Neuronal stem cell (in vitro differentiated cells): ENCODE results near the gene DOK3.

ENCODE experiments used
- DNase-seq: peaks from one replicate; pipeline ENCODE4 v3.0.0-alpha.2; 2013; ENCODE audit warnings: low spot score
- H2AFZ ChIP-seq: one replicate; pipeline ENCODE4 v1.6.1; 2013; ENCODE audit warnings: mild to moderate bottlenecking, low read length, inconsistent platforms
- H2AK5ac ChIP-seq: 2 replicates; pipeline ENCODE4 v1.6.1; 2013; ENCODE audit warnings: low read depth, mild to moderate bottlenecking, inconsistent platforms, low read length, moderate library complexity, mixed read lengths
- H2BK120ac ChIP-seq: 2 replicates; pipeline ENCODE4 v1.6.1; 2013; ENCODE audit warnings: low read depth, mild to moderate bottlenecking, inconsistent platforms, low read length, moderate library complexity, mixed read lengths
- H2BK12ac ChIP-seq: one replicate; pipeline ENCODE4 v1.6.1; 2013; ENCODE audit warnings: low read length, inconsistent platforms
- H2BK15ac ChIP-seq: 2 replicates; pipeline ENCODE4 v1.6.1; 2013; ENCODE audit warnings: mild to moderate bottlenecking, low read length, inconsistent platforms, mixed read lengths
- H2BK5ac ChIP-seq: one replicate; pipeline ENCODE4 v1.6.1; 2013; ENCODE audit warnings: inconsistent platforms, mild to moderate bottlenecking, low read length, moderate library complexity
- H3K14ac ChIP-seq: one replicate; pipeline ENCODE4 v1.6.1; 2013; ENCODE audit warnings: low read length, inconsistent platforms
- H3K18ac ChIP-seq: 2 replicates; pipeline ENCODE4 v1.6.1; 2013; ENCODE audit warnings: low read length, inconsistent platforms
- H3K23ac ChIP-seq: 2 replicates; pipeline ENCODE4 v1.6.1; 2013; ENCODE audit warnings: low read depth, mild to moderate bottlenecking, mixed read lengths, low read length, inconsistent platforms; ENCODE audit not compliant: poor library complexity
- H3K27ac ChIP-seq: replicated peaks from 3 replicates; pipeline ENCODE4 v1.5.1; 2013; ENCODE audit warnings: low read length, inconsistent platforms
- H3K27me3 ChIP-seq, 3 experiments: 2 replicates each; pipeline ENCODE4 v1.6.1; 2013; ENCODE audit warnings: low read length in 3 of 3, mild to moderate bottlenecking in 2 of 3, inconsistent platforms in 1 of 3, low read depth in 1 of 3, mixed read lengths in 1 of 3, moderate library complexity in 1 of 3; ENCODE audit not compliant: control insufficient read depth in 3 of 3, insufficient read depth in 3 of 3
- H3K36me3 ChIP-seq, 2 donors: replicated peaks in 1 of 2; 2 replicates each; pipeline ENCODE4 v1.6.1; 2013; ENCODE audit warnings: low read length in 2 of 2; ENCODE audit not compliant: control insufficient read depth in 2 of 2, insufficient read depth in 2 of 2
- H3K4ac ChIP-seq: 2 replicates; pipeline ENCODE4 v1.6.1; 2013; ENCODE audit warnings: inconsistent platforms, mild to moderate bottlenecking, low read length, moderate library complexity
- H3K4me1 ChIP-seq, 2 donors: 1 replicate in 1 of 2; 2 replicates in 1 of 2; pipeline ENCODE4 v1.6.1; 2013; ENCODE audit warnings: low read length in 2 of 2, low read depth in 1 of 2; ENCODE audit not compliant: control insufficient read depth in 2 of 2, insufficient read depth in 1 of 2
- H3K4me2 ChIP-seq: one replicate; pipeline ENCODE4 v1.6.1; 2013; ENCODE audit warnings: mild to moderate bottlenecking, low read length, inconsistent platforms; ENCODE audit not compliant: insufficient read depth, poor library complexity, severe bottlenecking
- H3K4me3 ChIP-seq, 2 donors: 2 replicates each; pipeline ENCODE4 v1.5.1; 2013; ENCODE audit warnings: low read length in 2 of 2, mild to moderate bottlenecking in 2 of 2, inconsistent platforms in 1 of 2, moderate library complexity in 1 of 2
- H3K79me1 ChIP-seq: one replicate; pipeline ENCODE4 v1.6.1; 2013; ENCODE audit warnings: low read depth, mild to moderate bottlenecking, inconsistent platforms, low read length, moderate library complexity
- H3K9ac ChIP-seq: one replicate; pipeline ENCODE4 v1.6.1; 2013; ENCODE audit warnings: mild to moderate bottlenecking, low read depth, low read length, inconsistent platforms; ENCODE audit not compliant: poor library complexity
- H3K9me3 ChIP-seq, 2 donors: replicated peaks in 1 of 2; 2 replicates each; pipeline versions ENCODE3 to v1.6.1; 2013; ENCODE audit warnings: low read length in 2 of 2, mild to moderate bottlenecking in 2 of 2, inconsistent platforms in 1 of 2, low read depth in 1 of 2, mixed read lengths in 1 of 2, moderate library complexity in 1 of 2; ENCODE audit not compliant: control insufficient read depth in 2 of 2, insufficient read depth in 1 of 2
- H4K8ac ChIP-seq: one replicate; pipeline ENCODE4 v1.6.1; 2013; ENCODE audit warnings: low read depth, mild to moderate bottlenecking, inconsistent platforms, low read length, moderate library complexity
- H4K91ac ChIP-seq: one replicate; pipeline ENCODE4 v1.6.1; 2013; ENCODE audit warnings: low read length, low read depth, mild to moderate bottlenecking, inconsistent platforms; ENCODE audit not compliant: poor library complexity
- WGBS, 2 donors: extraction: QIAGEN DNeasy Blood & Tissue Kit; methylation state at CpG; one replicate each; pipeline ENCODE4 v1.1.7; 2013; ENCODE audit warnings: missing lambda C conversion rate in 2 of 2, mixed read lengths in 1 of 2; ENCODE audit not compliant: insufficient read length in 2 of 2, insufficient replicate concordance in 1 of 2; ENCODE audit errors: extremely low coverage in 2 of 2; 5-methylcytosine and 5-hydroxymethylcytosine counted together

DOK3 gene

DNA sequence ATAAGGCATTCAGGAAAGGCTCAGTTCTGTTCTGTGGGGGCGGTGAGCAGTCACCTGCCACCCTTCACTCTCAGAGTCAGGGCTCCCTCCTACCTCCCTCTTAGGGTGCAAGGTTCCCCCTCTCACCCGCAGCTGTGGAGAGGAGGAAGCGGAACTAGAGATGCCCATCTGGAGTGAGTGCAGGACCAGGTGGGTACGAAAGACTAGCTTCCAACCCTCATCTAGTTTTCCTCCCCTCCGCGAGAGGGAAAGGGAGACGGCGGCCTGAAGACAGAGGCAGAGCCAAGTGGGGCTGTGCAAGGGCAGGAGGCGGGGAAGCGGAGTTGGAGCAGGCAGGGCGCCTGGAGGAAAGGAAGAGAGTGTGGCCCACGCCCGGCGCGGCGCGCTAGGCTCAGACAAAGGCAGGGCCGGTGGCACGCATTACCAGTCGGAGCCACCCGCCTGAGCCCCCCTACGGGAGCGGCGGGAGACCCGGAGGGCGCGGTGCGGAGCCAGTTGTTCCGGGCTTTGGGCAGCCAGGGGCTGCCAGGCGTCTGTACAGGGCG lies 55.7 kb downstream of the DOK3 start:
- peak overlapping the region; percentile 59 for H2BK5ac ChIP-seq
- peaks cover 11% of the 10 kb centered on the region for H3K79me1 ChIP-seq
- H3K4me2 ChIP-seq = peak overlapping the region; percentile 93
- peak overlapping the region; percentile 100 for H3K23ac ChIP-seq
- H3K4ac ChIP-seq = peak overlapping the region; percentile 56
- peak overlapping the region; percentile 94 for H3K18ac ChIP-seq
- no peaks in the 10 kb centered on the region for H3K9me3 ChIP-seq
- no peak for DNase-seq
- H2AFZ ChIP-seq = no peak overlapping the region
- H2BK15ac ChIP-seq = peak overlapping the region; percentile 93
- peak overlapping the region; percentile 10 for H2BK120ac ChIP-seq
- H3K4me3 ChIP-seq = peak overlapping the region in 1 of 2 donors; percentile 77
- H2BK12ac ChIP-seq = peak overlapping the region; percentile 82
- H2AK5ac ChIP-seq = peak overlapping the region; percentile 98
- peaks cover 26 to 27% of the 10 kb centered on the region in 2 donors for H3K4me1 ChIP-seq
- peak overlapping the region; percentile 87 for H3K14ac ChIP-seq
- H3K9ac ChIP-seq = peak overlapping the region; percentile 93
- H4K8ac ChIP-seq = no peak overlapping the region
- H3K36me3 ChIP-seq = peaks cover 21 to 63% of the 10 kb centered on the region in 2 donors
- peaks cover 0 to 2% (median 0%) of the 10 kb centered on the region in 3 experiments for H3K27me3 ChIP-seq
- no CpG with 5 or more reads among the region's 31 CpGs for WGBS, 2 donors
- peak overlapping the region; percentile 53 for H3K27ac ChIP-seq
- H4K91ac ChIP-seq = peak overlapping the region; percentile 38

DNA sequence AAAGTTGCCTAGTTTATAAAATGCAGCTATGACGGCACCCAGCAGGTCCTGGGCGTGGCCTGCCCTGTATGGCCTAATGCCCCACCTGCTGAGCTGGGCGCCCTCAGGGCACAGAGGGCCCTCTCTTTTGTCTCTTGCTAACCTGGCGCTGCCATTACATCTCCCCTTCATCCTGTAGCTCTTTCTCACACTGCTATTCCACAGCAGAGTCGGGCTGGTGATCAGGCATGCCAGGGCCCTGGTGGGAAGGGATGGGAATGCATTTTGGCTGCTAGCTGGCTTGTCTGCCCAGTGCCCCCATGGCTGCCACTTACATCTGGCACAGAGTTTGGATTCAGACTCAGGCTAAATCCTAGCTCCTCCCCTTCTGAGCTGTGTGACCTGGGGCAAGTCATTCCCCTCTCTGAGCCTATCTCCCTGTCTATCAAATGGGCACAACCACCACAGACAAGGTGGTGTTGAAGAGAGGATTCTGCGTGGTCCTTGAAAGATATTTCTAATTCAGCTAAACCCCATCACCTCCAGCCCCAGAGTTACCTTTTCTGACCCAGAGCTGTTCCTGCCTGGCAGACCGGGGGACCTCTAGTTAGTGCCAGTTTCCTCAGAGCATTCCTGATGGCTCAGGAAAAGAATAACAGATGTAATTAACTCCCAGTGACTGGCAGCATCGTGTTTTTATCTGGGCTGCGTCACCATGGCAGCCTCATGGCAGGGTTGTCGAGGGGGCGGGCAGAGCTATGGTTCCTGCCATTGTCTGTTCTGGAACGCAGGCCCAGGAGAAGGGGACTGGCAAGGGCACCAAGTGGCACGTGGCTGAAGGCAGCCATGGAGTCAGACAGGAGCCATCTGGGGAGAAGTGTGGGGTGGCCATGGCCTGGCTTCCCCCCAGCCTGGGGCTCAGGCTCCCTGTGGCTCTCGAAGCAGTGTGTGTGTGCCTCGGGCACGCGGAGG lies 56.7 kb downstream of the DOK3 start:
- Histone ChIP-seq H3K14ac (no peak overlapping the region), H4K8ac (no peak overlapping the region), H3K23ac (peak overlapping the region; percentile 38), H3K9me3 (no peaks in the 10 kb centered on the region), H3K4me1 (peaks cover 25 to 29% of the 10 kb centered on the region in 2 donors), H2AK5ac (peak overlapping the region; percentile 89), H3K9ac (peak overlapping the region; percentile 63), H3K4me2 (no peak overlapping the region), H4K91ac (no peak overlapping the region), H3K4me3 (no peak overlapping the region), H2BK120ac (no peak overlapping the region), H3K79me1 (peaks cover 9% of the 10 kb centered on the region), H2BK15ac (no peak overlapping the region), H3K4ac (no peak overlapping the region), H2BK12ac (peak overlapping the region; percentile 43), H3K27me3 (peaks cover 0 to 2% (median 0%) of the 10 kb centered on the region in 3 experiments), H2BK5ac (no peak overlapping the region), H3K18ac (peak overlapping the region; percentile 2), H2AFZ (no peak overlapping the region), H3K27ac (no peak overlapping the region), H3K36me3 (peaks cover 11 to 53% of the 10 kb centered on the region in 2 donors)
- no peak for DNase-seq
- WGBS, 2 donors = no CpG with 5 or more reads among the region's 17 CpGs
